Measurements from ENCODE around the gene GRAMD1B.

Gene GRAMD1B

DNA sequence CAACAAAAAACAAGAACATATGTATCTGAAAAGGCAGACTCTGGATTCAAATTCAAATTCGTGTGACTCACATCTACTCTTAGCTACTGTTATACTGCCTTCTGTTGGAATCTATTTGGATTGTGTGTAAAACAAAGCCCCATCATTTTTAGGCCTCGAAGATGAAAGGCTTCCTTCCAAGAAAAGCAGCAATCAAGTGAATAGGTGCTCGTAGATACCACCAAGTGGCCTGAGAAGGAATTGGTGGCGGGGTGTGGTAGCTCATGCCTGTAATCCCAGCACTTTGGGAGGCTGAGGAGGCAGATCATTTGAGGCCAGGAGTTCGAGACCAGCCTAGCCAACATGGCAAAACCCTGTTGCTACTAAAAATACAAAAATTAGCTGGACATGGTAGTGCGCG lies 4.2 kb downstream of the GRAMD1B start:
- no peak overlapping the region for H3K4me2 ChIP-seq
- H4K20me1 ChIP-seq (ENCODE audit: insufficient read depth) = no peaks in the 10 kb centered on the region
- H3K27ac ChIP-seq = no peak overlapping the region
- H3K9ac ChIP-seq = no peak overlapping the region
- no peaks in the 10 kb centered on the region for H3K79me2 ChIP-seq (ENCODE audit: insufficient read depth, low read depth)
- no peaks in the 10 kb centered on the region for H3K36me3 ChIP-seq (ENCODE audit: insufficient read depth)
- H3K4me3 ChIP-seq (IDR thresholded peaks at IDR 0.05; ENCODE audit: insufficient read depth, low read depth, low read length) = no peak overlapping the region
- TF ChIP-seq, protein P1, sequence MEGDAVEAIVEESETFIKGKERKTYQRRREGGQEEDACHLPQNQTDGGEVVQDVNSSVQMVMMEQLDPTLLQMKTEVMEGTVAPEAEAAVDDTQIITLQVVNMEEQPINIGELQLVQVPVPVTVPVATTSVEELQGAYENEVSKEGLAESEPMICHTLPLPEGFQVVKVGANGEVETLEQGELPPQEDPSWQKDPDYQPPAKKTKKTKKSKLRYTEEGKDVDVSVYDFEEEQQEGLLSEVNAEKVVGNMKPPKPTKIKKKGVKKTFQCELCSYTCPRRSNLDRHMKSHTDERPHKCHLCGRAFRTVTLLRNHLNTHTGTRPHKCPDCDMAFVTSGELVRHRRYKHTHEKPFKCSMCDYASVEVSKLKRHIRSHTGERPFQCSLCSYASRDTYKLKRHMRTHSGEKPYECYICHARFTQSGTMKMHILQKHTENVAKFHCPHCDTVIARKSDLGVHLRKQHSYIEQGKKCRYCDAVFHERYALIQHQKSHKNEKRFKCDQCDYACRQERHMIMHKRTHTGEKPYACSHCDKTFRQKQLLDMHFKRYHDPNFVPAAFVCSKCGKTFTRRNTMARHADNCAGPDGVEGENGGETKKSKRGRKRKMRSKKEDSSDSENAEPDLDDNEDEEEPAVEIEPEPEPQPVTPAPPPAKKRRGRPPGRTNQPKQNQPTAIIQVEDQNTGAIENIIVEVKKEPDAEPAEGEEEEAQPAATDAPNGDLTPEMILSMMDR (conservative IDR thresholded peaks at IDR 0.05; ENCODE audit: low read depth, low read length) = no peak
- H3K4me1 ChIP-seq (ENCODE audit: low read depth, poor library complexity, severe bottlenecking) = peaks cover 11% of the 10 kb centered on the region
- no peaks in the 10 kb centered on the region for H3K27me3 ChIP-seq (ENCODE audit: insufficient read depth, low read depth)
- H2AFZ ChIP-seq (ENCODE audit: low read depth) = no peak overlapping the region

DNA sequence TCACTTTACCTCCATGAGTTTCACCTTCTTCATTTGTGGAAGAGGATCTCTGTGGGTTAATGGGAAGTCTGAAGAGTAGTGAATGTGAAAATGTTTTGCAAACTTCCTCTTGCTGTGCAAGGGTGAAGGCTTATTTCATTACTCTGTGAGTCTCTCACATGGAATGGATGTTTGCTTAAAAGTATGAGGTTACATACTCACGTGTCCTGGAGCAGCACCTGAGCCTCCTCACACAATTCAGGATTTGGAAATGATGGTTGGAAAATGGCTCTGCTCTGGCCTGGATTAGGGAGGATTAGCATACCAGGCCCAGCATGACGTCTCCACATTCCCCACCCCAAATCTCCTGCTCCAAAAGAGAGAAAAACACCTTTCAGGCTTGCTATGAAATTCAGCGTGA lies 4.8 kb downstream of the GRAMD1B start:
- no peaks in the 10 kb centered on the region for H3K36me3 ChIP-seq (ENCODE audit: insufficient read depth)
- no peaks in the 10 kb centered on the region for H3K79me2 ChIP-seq (ENCODE audit: insufficient read depth, low read depth)
- H3K9ac ChIP-seq = no peak overlapping the region
- TF ChIP-seq, protein P1 (conservative IDR thresholded peaks at IDR 0.05; ENCODE audit: low read depth, low read length) = no peak
- no peak overlapping the region for H3K4me3 ChIP-seq (IDR thresholded peaks at IDR 0.05; ENCODE audit: insufficient read depth, low read depth, low read length)
- H3K27me3 ChIP-seq (ENCODE audit: insufficient read depth, low read depth) = no peaks in the 10 kb centered on the region
- H4K20me1 ChIP-seq (ENCODE audit: insufficient read depth) = no peaks in the 10 kb centered on the region
- no peak overlapping the region for H2AFZ ChIP-seq (ENCODE audit: low read depth)
- no peak overlapping the region for H3K4me2 ChIP-seq
- H3K4me1 ChIP-seq (ENCODE audit: low read depth, poor library complexity, severe bottlenecking) = peaks cover 18% of the 10 kb centered on the region
- no peak overlapping the region for H3K27ac ChIP-seq

DNA sequence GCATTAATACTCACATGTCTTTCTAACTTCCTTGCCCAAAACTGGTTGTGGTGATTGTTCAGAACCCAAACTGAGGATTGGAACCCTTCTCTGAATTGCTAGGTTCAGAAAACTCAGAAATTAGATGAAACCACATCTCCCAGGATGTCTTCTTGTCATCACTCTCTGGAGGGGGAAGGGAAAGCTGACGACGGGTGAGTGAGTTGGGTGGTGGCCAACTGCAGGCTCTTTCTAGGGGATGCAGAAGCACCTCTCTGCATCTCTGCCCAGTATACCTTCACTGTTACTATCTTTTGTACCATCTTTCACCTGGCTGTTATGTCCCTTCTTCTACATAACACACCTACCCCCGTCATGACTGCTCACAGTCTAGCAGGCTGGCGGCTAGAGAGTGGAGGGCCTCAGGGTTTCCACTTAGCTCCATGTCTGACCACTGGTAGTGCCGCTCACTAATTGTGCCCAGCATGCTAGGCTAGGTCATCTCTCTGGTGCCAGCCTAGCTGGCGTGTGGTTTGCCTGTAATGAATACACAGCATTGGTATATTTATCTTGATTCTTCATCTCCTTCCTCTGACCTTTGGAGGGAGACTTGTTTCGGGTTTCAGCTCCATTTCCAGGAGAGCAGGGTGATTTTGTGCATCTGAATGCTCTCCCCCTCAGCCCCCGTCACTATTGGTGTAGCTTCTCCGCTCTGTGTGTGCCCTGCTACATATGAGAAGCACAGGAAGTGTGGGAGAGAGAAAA lies 7.3 kb downstream of the GRAMD1B start:
- H3K4me3 ChIP-seq (IDR thresholded peaks at IDR 0.05; ENCODE audit: insufficient read depth, low read depth, low read length) = no peak overlapping the region
- no peaks in the 10 kb centered on the region for H3K79me2 ChIP-seq (ENCODE audit: insufficient read depth, low read depth)
- H3K4me2 ChIP-seq = no peak overlapping the region
- H3K27ac ChIP-seq = no peak overlapping the region
- no peaks in the 10 kb centered on the region for H3K36me3 ChIP-seq (ENCODE audit: insufficient read depth)
- TF ChIP-seq, protein P1 (conservative IDR thresholded peaks at IDR 0.05; ENCODE audit: low read depth, low read length) = no peak
- H3K9ac ChIP-seq = no peak overlapping the region
- H3K27me3 ChIP-seq (ENCODE audit: insufficient read depth, low read depth) = no peaks in the 10 kb centered on the region
- no peaks in the 10 kb centered on the region for H4K20me1 ChIP-seq (ENCODE audit: insufficient read depth)
- peaks cover 19% of the 10 kb centered on the region for H3K4me1 ChIP-seq (ENCODE audit: low read depth, poor library complexity, severe bottlenecking)
- no peak overlapping the region for H2AFZ ChIP-seq (ENCODE audit: low read depth)

DNA sequence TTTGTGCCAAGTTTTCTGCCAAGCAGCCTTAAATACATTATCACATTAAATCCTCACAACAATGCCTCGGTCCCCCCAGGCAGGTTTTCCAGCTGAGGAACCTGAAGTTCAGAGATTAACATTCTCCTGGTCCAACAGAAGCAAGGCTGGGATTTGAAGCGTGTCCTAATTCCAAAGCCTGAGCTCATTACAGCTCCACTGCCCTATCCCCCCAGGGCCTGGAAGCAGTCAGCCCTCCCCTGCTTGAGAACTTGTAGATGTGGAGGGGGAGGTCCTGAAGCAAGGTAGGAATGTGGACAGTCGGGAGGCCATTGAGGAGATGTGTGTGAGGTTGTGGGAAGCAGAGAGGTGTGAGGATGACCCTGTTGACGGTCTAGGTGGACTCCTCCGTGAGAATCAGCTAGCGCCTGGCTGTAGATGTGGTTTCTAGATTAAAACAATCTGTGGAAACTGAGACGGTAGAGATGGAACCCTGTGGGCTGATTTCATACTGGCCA lies 8.1 kb downstream of the GRAMD1B start:
- no peaks in the 10 kb centered on the region for H3K36me3 ChIP-seq (ENCODE audit: insufficient read depth)
- no peak overlapping the region for H3K4me2 ChIP-seq
- no peaks in the 10 kb centered on the region for H4K20me1 ChIP-seq (ENCODE audit: insufficient read depth)
- H3K4me3 ChIP-seq (IDR thresholded peaks at IDR 0.05; ENCODE audit: insufficient read depth, low read depth, low read length) = no peak overlapping the region
- no peak overlapping the region for H3K27ac ChIP-seq
- no peak overlapping the region for H3K9ac ChIP-seq
- H3K79me2 ChIP-seq (ENCODE audit: insufficient read depth, low read depth) = no peaks in the 10 kb centered on the region
- H3K27me3 ChIP-seq (ENCODE audit: insufficient read depth, low read depth) = no peaks in the 10 kb centered on the region
- H3K4me1 ChIP-seq (ENCODE audit: low read depth, poor library complexity, severe bottlenecking) = peaks cover 19% of the 10 kb centered on the region
- TF ChIP-seq, protein P1 (conservative IDR thresholded peaks at IDR 0.05; ENCODE audit: low read depth, low read length) = no peak
- H2AFZ ChIP-seq (ENCODE audit: low read depth) = no peak overlapping the region

Measured in KMS-11 (cell line).